ENCODE results near the gene RAP2B. TPM values are rescaled to one million over a fixed set of nuclear protein-coding genes. Genes with fewer than 3 reads are reported as not detected.
"Not testable (repeated sequence)": the region's sequence is repeated elsewhere in the genome, so short reads cannot be mapped to it uniquely, and the experiment has no call there.

RAP2B gene
- total and polyA plus RNA-seq, 7 donors, result 0.49 to 3.2 (median 1.8) TPM

GRCh38 chr3:153145454-153145853 is 16.6 kb upstream of the RAP2B start:
- H3K36me3 ChIP-seq (ENCODE audit: insufficient read depth in 1 of 2, low read depth in 1 of 2), result no peaks in the 10 kb centered on the region
- DNase-seq (no peak), ATAC-seq (no peak)
- no peaks in the 10 kb centered on the region for H3K27me3 ChIP-seq (ENCODE audit: insufficient read depth in 3 of 3, low read length in 2 of 3)
- no peaks in the 10 kb centered on the region for H3K4me1 ChIP-seq
- TF ChIP-seq CTCF (IDR thresholded peaks at IDR 0.05), result no peak
- no peak overlapping the region for H3K27ac ChIP-seq
- intact Hi-C loops (cut with DNase I), result no loop called here
- no peak overlapping the region for H3K4me3 ChIP-seq
- H3K9me3 ChIP-seq, result no peaks in the 10 kb centered on the region

DNA sequence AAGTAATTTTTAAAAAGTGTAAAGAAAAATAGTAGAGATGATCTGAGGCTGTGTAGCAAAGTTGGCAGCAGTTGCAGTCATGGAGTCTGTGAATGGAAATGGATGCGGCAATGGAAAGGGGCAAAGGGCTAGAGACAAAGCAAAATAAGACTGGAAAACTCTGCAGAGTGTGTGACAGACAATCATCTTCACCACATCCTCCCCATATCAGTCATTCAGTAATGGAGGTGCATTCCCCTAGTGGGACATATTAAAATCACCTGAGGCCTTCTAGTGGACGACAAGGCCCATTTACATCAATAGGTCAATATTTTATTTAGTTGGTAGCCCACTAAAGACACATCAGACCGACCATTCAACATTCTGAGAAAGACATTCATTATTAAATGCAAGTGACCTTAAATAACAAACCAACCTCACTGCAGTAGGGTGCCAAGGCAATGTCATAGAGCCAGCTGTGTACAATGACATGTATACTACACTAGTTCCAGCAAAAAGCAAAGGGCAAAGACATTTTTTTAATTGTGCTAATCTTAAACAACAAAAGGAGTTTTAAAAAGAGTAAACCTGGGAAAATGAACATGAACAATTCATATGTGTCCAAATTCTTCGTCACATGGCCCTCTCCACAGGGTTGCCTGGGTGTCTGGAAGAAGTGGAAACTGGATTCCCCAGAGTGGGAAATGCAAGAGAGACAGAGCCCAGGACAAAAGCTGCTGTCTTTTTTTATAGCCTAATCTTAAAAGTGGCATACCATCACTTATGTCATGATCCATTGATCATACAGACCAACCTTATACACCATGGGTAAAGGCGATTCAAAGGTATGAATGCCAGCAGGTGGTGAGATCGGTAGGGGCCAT is 15.6 kb upstream of the RAP2B start:
- no peak for TF ChIP-seq CTCF (IDR thresholded peaks at IDR 0.05)
- Histone ChIP-seq H3K27me3 (ENCODE audit: insufficient read depth in 3 of 3, low read length in 2 of 3) (no peaks in the 10 kb centered on the region), H3K4me1 (no peaks in the 10 kb centered on the region), H3K9me3 (no peaks in the 10 kb centered on the region), H3K4me3 (no peak overlapping the region), H3K27ac (no peak overlapping the region), H3K36me3 (ENCODE audit: insufficient read depth in 1 of 2, low read depth in 1 of 2) (no peaks in the 10 kb centered on the region)
- intact Hi-C loops (cut with DNase I), result no loop called here
- ATAC-seq (no peak), DNase-seq (no peak)
- WGBS, 3 donors, result 91 to 94% (median 94%) methylated on average over 6 of the region's 6 CpGs

DNA sequence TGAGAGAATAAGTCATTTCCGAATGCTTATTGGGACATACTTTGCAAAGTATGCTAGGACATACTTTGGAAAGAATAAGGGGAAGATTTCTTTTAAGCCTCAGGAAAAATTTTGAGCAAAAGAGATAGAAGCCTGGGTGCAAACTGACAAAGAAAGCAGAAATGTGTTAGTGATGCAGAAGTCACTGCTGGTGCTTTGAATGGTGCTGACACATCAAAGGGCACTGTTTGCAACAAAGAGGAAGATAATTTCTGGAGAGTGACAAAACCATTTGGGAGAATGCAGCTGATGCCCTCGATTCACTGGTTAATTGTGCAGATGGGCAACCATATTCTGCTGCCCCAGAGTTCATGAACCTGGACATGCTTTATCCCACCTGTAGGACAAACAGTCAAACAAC is 11.0 kb upstream of the RAP2B start:
- WGBS, 3 donors, result 61 to 76% (median 74%) methylated on average over 2 of the region's 2 CpGs
- intact Hi-C loops (cut with DNase I), result no loop called here
- Histone ChIP-seq H3K4me3 (no peak overlapping the region), H3K27ac (no peak overlapping the region), H3K4me1 (no peaks in the 10 kb centered on the region), H3K9me3 (no peaks in the 10 kb centered on the region), H3K36me3 (ENCODE audit: insufficient read depth in 1 of 2, low read depth in 1 of 2) (no peaks in the 10 kb centered on the region), H3K27me3 (ENCODE audit: insufficient read depth in 3 of 3, low read length in 2 of 3) (no peaks in the 10 kb centered on the region)
- no peak for ATAC-seq
- DNase-seq, result no peak
- TF ChIP-seq CTCF (IDR thresholded peaks at IDR 0.05), result no peak

DNA sequence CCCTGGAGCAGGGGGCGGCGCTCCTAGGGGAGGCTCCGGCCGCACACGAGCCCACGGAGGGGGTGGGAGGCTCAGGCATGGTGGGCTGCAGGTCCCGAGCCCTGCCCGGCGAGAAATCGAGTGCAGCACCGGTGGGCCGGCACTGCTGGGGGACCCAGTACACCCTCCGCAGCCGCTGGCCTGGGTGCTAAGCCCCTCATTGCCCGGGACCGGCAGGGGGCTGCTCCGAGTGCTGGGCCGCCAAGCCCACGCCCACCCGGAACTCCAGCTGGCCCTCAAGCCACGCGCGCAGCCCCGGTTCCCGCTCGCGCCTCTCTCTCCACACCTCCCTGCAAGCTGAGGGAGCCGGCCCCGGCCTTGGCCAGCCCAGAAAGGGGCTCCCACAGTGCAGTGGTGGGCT is 6.2 kb upstream of the RAP2B start:
- intact Hi-C loops (cut with DNase I); H3K36me3 ChIP-seq (ENCODE audit: insufficient read depth in 1 of 2, low read depth in 1 of 2); H3K9me3 ChIP-seq; H3K4me3 ChIP-seq; H3K27ac ChIP-seq; H3K4me1 ChIP-seq; H3K27me3 ChIP-seq (ENCODE audit: insufficient read depth in 3 of 3, low read length in 2 of 3); DNase-seq; ATAC-seq: not testable (repeated sequence)
- WGBS, 3 donors, result 97 to 98% (median 97%) methylated on average over 23 to 29 of the region's 29 CpGs

GRCh38 chr3:153158189-153158588 is 3.8 kb upstream of the RAP2B start:
- ATAC-seq (no peak), DNase-seq (no peak)
- H3K4me1 ChIP-seq, result peaks cover 3% of the 10 kb centered on the region
- H3K9me3 ChIP-seq, result no peaks in the 10 kb centered on the region
- no peaks in the 10 kb centered on the region for H3K36me3 ChIP-seq (ENCODE audit: insufficient read depth in 1 of 2, low read depth in 1 of 2)
- no peak overlapping the region for H3K4me3 ChIP-seq
- no peaks in the 10 kb centered on the region for H3K27me3 ChIP-seq (ENCODE audit: insufficient read depth in 3 of 3, low read length in 2 of 3)
- 84 to 91% (median 87%) methylated on average over 4 of the region's 4 CpGs for WGBS, 3 donors
- no peak overlapping the region for H3K27ac ChIP-seq
- TF ChIP-seq CTCF (IDR thresholded peaks at IDR 0.05), result no peak
- intact Hi-C loops (cut with DNase I), result no loop called here

All from psoas muscle (tissue), 8 donors.